Upper lobe of left lung (tissue), 6 donors: ENCODE results near the gene ATXN8OS. TPM values are rescaled to one million over a fixed set of nuclear protein-coding genes. Genes with fewer than 3 reads are reported as not detected.

Experiments
- ATAC-seq, 2 donors: fragments of 200-7000 bp; cut with Tn5 transposase; one replicate each; pipeline ENCODE4 v1.9.1; 2022; ENCODE audit warnings: mild to moderate bottlenecking in 2 of 2, moderate library complexity in 2 of 2; ENCODE audit not compliant: low FRiP score in 2 of 2
- DNase-seq, 2 donors: peaks; one replicate each; pipeline ENCODE4 v3.0.0-alpha.2; 2019 to 2020
- H3K27ac ChIP-seq, 4 donors: fragments of 200-600 bp; sonication (generic); one replicate each; pipeline ENCODE4 v1.5.1; 2016 to 2019
- H3K27me3 ChIP-seq, 4 donors: fragments of 200-600 bp; sonication (generic); one replicate each; pipeline ENCODE4 v1.5.1; 2017 to 2019
- H3K36me3 ChIP-seq, 4 donors: fragments of 200-600 bp; sonication (generic); one replicate each; pipeline ENCODE4 v1.5.1; 2016 to 2019
- H3K4me1 ChIP-seq, 4 donors: fragments of 200-600 bp; sonication (generic); one replicate each; pipeline ENCODE4 v1.5.1; 2018 to 2019
- H3K4me3 ChIP-seq, 4 donors: fragments of 200-600 bp; sonication (generic); one replicate each; pipeline ENCODE4 v1.5.1; 2017 to 2019; ENCODE audit warnings: mild to moderate bottlenecking in 2 of 4, moderate library complexity in 1 of 4
- H3K9me3 ChIP-seq, 4 donors: fragments of 200-600 bp; sonication (generic); one replicate each; pipeline ENCODE4 v1.5.1; 2018 to 2019
- EP300 ChIP-seq, 4 donors: sonication (generic); formaldehyde crosslinking; IDR thresholded peaks; one replicate each; pipeline ENCODE4 v1.5.1; 2017; ENCODE audit warnings: antibody characterized with exemption in 4 of 4, control low read depth in 2 of 4
- POLR2A ChIP-seq, 4 donors: fragments of 450-650 bp; IDR thresholded peaks; one replicate each; pipeline ENCODE4 v1.5.1; 2016 to 2017; ENCODE audit warnings: antibody characterized with exemption in 4 of 4, mild to moderate bottlenecking in 2 of 4
- POLR2AphosphoS5 ChIP-seq, 2 donors: sonication (generic); formaldehyde crosslinking; IDR thresholded peaks; one replicate each; pipeline ENCODE4 v1.5.1; 2017; ENCODE audit warnings: antibody characterized with exemption in 2 of 2
- WGBS, 2 donors: methylation state at CpG; one replicate each; pipeline ENCODE4 v1.1.5; 2017 to 2018; 5-methylcytosine and 5-hydroxymethylcytosine counted together
- total RNA-seq, 6 donors: library from RNA; depleted of rRNA in 4 of 6; stranded (reverse); fragments of >200 nt in 4 of 6; gene quantifications; one replicate each; pipeline versions ENCODE4 v1.1.0 to v1.2.1, GENCODE V29; 2016 to 2021
- TF ChIP-seq, protein P1 (sequence below), 6 experiments: fragments of 450-650 bp in 4 of 6; fragments of 200-600 bp in 2 of 6; sonication (generic) in 2 of 6; IDR thresholded peaks; one replicate each; pipeline ENCODE4 v1.5.1; 2016 to 2019; ENCODE audit warnings: antibody characterized with exemption in 6 of 6
- donor health status: DM: no; HTN: no; CAD: no; lungs with moderate emphysema.
- donor health status: DM: no; HTN: yes; CAD: no; lungs with severe emphysema.

The ATXN8OS gene
- total RNA-seq, 6 donors from 2014 or later, result not detected

DNA sequence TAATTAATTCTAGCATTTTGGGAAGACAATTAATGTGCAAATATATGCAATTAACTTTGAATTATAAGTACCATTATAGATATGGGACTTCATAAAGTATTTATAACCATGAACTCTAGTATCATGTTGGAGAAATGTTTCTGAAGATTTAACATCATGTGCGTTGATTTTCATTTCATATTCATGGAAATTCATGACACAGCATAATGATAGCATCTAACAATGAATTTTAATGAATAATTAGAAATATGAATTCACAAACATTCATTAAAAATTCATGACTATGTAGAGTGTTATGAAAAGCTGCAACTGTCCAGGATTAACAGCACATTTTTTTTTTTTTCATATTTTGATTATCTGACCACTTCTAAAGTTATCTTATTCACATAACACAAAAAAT, 70.7 kb downstream of the ATXN8OS start:
- Histone ChIP-seq H3K36me3 (no peaks in the 10 kb centered on the region), H3K27me3 (no peaks in the 10 kb centered on the region), H3K4me3 (no peak overlapping the region), H3K4me1 (no peaks in the 10 kb centered on the region), H3K9me3 (no peaks in the 10 kb centered on the region), H3K27ac (no peak overlapping the region)
- no peak for ATAC-seq
- DNase-seq, result no peak
- 81 to 84% methylated on average over 1 of the region's 1 CpG for WGBS, 2 donors
- TF ChIP-seq, protein P1, sequence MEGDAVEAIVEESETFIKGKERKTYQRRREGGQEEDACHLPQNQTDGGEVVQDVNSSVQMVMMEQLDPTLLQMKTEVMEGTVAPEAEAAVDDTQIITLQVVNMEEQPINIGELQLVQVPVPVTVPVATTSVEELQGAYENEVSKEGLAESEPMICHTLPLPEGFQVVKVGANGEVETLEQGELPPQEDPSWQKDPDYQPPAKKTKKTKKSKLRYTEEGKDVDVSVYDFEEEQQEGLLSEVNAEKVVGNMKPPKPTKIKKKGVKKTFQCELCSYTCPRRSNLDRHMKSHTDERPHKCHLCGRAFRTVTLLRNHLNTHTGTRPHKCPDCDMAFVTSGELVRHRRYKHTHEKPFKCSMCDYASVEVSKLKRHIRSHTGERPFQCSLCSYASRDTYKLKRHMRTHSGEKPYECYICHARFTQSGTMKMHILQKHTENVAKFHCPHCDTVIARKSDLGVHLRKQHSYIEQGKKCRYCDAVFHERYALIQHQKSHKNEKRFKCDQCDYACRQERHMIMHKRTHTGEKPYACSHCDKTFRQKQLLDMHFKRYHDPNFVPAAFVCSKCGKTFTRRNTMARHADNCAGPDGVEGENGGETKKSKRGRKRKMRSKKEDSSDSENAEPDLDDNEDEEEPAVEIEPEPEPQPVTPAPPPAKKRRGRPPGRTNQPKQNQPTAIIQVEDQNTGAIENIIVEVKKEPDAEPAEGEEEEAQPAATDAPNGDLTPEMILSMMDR (IDR thresholded peaks at IDR 0.05), result no peak
- TF ChIP-seq POLR2A (IDR thresholded peaks at IDR 0.05), result no peak
- no peak for TF ChIP-seq EP300 (IDR thresholded peaks at IDR 0.05)
- TF ChIP-seq POLR2AphosphoS5 (IDR thresholded peaks at IDR 0.05), result no peak

Other genes with a start within 250 kb of the ATXN8OS start
- not detected for gene KLHL1, start 626 bp downstream of the ATXN8OS start, total RNA-seq